Liver (tissue), 9 donors: ENCODE results near the gene KRT81. TPM values are rescaled to one million over a fixed set of nuclear protein-coding genes. Genes with fewer than 3 reads are reported as not detected.
"Not testable (repeated sequence)": the region's sequence is repeated elsewhere in the genome, so short reads cannot be mapped to it uniquely, and the experiment has no call there.

ENCODE experiments used
- DNase-seq: peaks from one replicate; pipeline ENCODE4 v3.0.0-alpha.2; 2017; ENCODE audit warnings: low spot score
- H3K27ac ChIP-seq, 2 donors: one replicate each; pipeline ENCODE4 v1.7.0; 2013; ENCODE audit warnings: inconsistent platforms in 2 of 2, low read length in 2 of 2, control low read depth in 1 of 2, low read depth in 1 of 2, mild to moderate bottlenecking in 1 of 2
- H3K27me3 ChIP-seq, 4 donors: one replicate each; pipeline versions ENCODE4 v1.6.1 to v1.7.0; 2013; ENCODE audit warnings: low read length in 3 of 4, inconsistent platforms in 1 of 4, mild to moderate bottlenecking in 1 of 4, moderate library complexity in 1 of 4; ENCODE audit not compliant: control insufficient read depth in 4 of 4, insufficient read depth in 4 of 4
- H3K36me3 ChIP-seq, 4 donors: one replicate each; pipeline versions ENCODE4 v1.6.1 to v1.7.0; 2013; ENCODE audit warnings: low read length in 3 of 4, mild to moderate bottlenecking in 3 of 4, low read depth in 1 of 4, moderate library complexity in 1 of 4; ENCODE audit not compliant: control insufficient read depth in 4 of 4, insufficient read depth in 3 of 4
- H3K4me1 ChIP-seq, 4 donors: one replicate each; pipeline versions ENCODE4 v1.6.1 to v1.7.0; 2013; ENCODE audit warnings: low read length in 3 of 4, mild to moderate bottlenecking in 3 of 4, moderate library complexity in 1 of 4; ENCODE audit not compliant: control insufficient read depth in 4 of 4, insufficient read depth in 4 of 4
- H3K4me3 ChIP-seq, 3 donors: one replicate each; pipeline versions ENCODE4 v1.6.1 to v1.7.0; 2013; ENCODE audit warnings: low read length in 3 of 3, control low read depth in 1 of 3, low read depth in 1 of 3, mild to moderate bottlenecking in 1 of 3
- H3K9ac ChIP-seq, 2 donors: one replicate each; pipeline ENCODE4 v1.7.0; 2013; ENCODE audit warnings: low read length in 2 of 2, mild to moderate bottlenecking in 2 of 2, moderate library complexity in 2 of 2, control low read depth in 1 of 2, low read depth in 1 of 2
- H3K9me3 ChIP-seq, 4 donors: one replicate each; pipeline versions ENCODE4 v1.6.1 to v1.7.0; 2013; ENCODE audit warnings: low read length in 3 of 4; ENCODE audit not compliant: control insufficient read depth in 4 of 4
- CTCF ChIP-seq: fragments of 150-350 bp; IDR thresholded peaks from 2 replicates; pipeline ENCODE4 v1.5.1; 2017; ENCODE audit warnings: improper control_type of control experiment, low read depth, low read length; ENCODE audit not compliant: missing input control
- EGR1 ChIP-seq, 2 donors: IDR thresholded peaks; 2 replicates each; pipeline ENCODE4 v1.6.1; 2016 to 2018; ENCODE audit warnings: antibody characterized with exemption in 2 of 2, low read depth in 2 of 2
- FOXA1 ChIP-seq: IDR thresholded peaks from 2 replicates; pipeline ENCODE4 v1.6.1; 2016; ENCODE audit warnings: antibody characterized with exemption
- FOXA2 ChIP-seq: IDR thresholded peaks from 2 replicates; pipeline ENCODE4 v1.6.1; 2016; ENCODE audit warnings: antibody characterized with exemption
- GABPA ChIP-seq, 2 donors: IDR thresholded peaks in 1 of 2; conservative IDR thresholded peaks in 1 of 2; 2 replicates each; pipeline ENCODE4 v1.6.1; 2016; ENCODE audit warnings: antibody characterized with exemption in 2 of 2, mild to moderate bottlenecking in 1 of 2, moderate library complexity in 1 of 2
- HNF4A ChIP-seq, 2 donors: conservative IDR thresholded peaks; 2 replicates each; pipeline ENCODE4 v1.6.1; 2016; ENCODE audit warnings: antibody characterized with exemption in 2 of 2, mild to moderate bottlenecking in 2 of 2
- HNF4G ChIP-seq: IDR thresholded peaks from 2 replicates; pipeline ENCODE4 v1.6.1; 2016; ENCODE audit warnings: antibody characterized with exemption
- JUND ChIP-seq, 2 donors: IDR thresholded peaks; 2 replicates each; pipeline ENCODE4 v1.6.1; 2016; ENCODE audit warnings: antibody characterized with exemption in 2 of 2
- MAX ChIP-seq: IDR thresholded peaks from 2 replicates; pipeline ENCODE4 v1.6.1; 2016; ENCODE audit warnings: antibody characterized with exemption
- NR2F2 ChIP-seq: IDR thresholded peaks from 2 replicates; pipeline ENCODE4 v1.6.1; 2016; ENCODE audit warnings: antibody characterized with exemption
- RAD21 ChIP-seq, 2 donors: IDR thresholded peaks; 2 replicates each; pipeline ENCODE4 v1.6.1; 2016; ENCODE audit warnings: antibody characterized with exemption in 2 of 2, mild to moderate bottlenecking in 2 of 2
- REST ChIP-seq: IDR thresholded peaks from 2 replicates; pipeline ENCODE4 v1.6.1; 2016; ENCODE audit warnings: antibody characterized with exemption, mild to moderate bottlenecking
- RXRA ChIP-seq, 2 donors: IDR thresholded peaks; 2 replicates each; pipeline ENCODE4 v1.6.1; 2017 to 2018; ENCODE audit warnings: antibody characterized with exemption in 2 of 2, mild to moderate bottlenecking in 1 of 2
- SP1 ChIP-seq: IDR thresholded peaks from 2 replicates; pipeline ENCODE4 v1.6.1; 2018; ENCODE audit warnings: antibody characterized with exemption, mild to moderate bottlenecking
- TAF1 ChIP-seq: conservative IDR thresholded peaks from 2 replicates; pipeline ENCODE4 v1.6.1; 2016; ENCODE audit warnings: antibody characterized with exemption, mild to moderate bottlenecking
- YY1 ChIP-seq: IDR thresholded peaks from 2 replicates; pipeline ENCODE4 v1.6.1; 2016; ENCODE audit warnings: antibody characterized with exemption, mild to moderate bottlenecking
- WGBS: extraction: QIAGEN DNeasy Blood & Tissue Kit; methylation state at CpG from one replicate; pipeline ENCODE4 v1.1.7; 2013; 5-methylcytosine and 5-hydroxymethylcytosine counted together
- polyA plus RNA-seq, 2 donors: library from polyadenylated mRNA; stranded (reverse) in 1 of 2; unstranded in 1 of 2; fragments of 200-250 nt in 1 of 2; fragments of >200 nt in 1 of 2; fragmentation: Nextera tagmentation in 1 of 2; extraction: Ambion mirVana in 1 of 2; gene quantifications; one replicate each; pipeline versions ENCODE4 v1.2.1 to v1.2.3, GENCODE V29; 2013 to 2015
- total RNA-seq, 2 donors: library from RNA; depleted of rRNA; stranded (reverse); fragments of >200 nt; gene quantifications; one replicate each; pipeline ENCODE4 v1.2.3, GENCODE V29; 2014
- TF ChIP-seq, protein P1 (sequence below): IDR thresholded peaks from 2 replicates; pipeline ENCODE4 v1.6.1; 2016; ENCODE audit warnings: antibody characterized with exemption
- TF ChIP-seq, protein P2 (sequence below): IDR thresholded peaks from 2 replicates; pipeline ENCODE4 v1.6.1; 2016; ENCODE audit warnings: antibody characterized with exemption
- donor health status: healthy.
- donor health status: healthy.
- donor health status: healthy.
- donor health status: healthy.
- donor health status: healthy.

The KRT81 gene
- total and polyA plus RNA-seq, 4 donors: not detected

DNA sequence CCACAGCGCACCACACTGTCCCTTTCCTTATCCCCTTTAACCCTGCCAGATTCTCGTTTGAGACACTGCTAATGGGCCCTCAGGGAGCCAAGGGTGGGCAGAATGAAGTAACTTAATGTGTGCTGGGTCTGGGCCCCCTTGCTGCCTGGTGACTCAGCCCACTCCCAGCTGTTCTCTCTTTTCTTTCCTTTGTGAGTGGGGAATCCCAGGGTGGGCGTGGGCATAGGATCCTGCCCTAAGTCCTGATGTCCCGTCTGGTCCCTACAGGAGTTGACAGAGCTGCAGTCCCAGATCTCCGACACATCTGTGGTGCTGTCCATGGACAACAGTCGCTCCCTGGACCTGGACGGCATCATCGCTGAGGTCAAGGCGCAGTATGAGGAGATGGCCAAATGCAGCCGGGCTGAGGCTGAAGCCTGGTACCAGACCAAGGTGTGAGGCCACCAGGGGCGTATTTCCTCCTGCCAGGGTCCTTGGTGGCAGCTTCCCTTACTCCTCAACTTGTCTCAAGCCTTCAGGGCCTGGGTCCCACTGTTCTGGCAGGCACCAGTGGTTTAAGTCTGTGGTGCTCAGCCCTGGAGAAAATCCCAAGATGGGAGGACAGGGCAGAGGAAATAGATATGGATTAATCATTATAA lies 50.0 kb downstream of the KRT81 start:
- Histone ChIP-seq H3K9ac (no peak overlapping the region), H3K4me1 (no peaks in the 10 kb centered on the region), H3K27ac (no peak overlapping the region), H3K36me3 (no peaks in the 10 kb centered on the region), H3K9me3 (no peaks in the 10 kb centered on the region), H3K27me3 (no peaks in the 10 kb centered on the region), H3K4me3 (no peak overlapping the region)
- no peak for DNase-seq
- TF ChIP-seq CTCF: no peak
- TF ChIP-seq, protein P1, sequence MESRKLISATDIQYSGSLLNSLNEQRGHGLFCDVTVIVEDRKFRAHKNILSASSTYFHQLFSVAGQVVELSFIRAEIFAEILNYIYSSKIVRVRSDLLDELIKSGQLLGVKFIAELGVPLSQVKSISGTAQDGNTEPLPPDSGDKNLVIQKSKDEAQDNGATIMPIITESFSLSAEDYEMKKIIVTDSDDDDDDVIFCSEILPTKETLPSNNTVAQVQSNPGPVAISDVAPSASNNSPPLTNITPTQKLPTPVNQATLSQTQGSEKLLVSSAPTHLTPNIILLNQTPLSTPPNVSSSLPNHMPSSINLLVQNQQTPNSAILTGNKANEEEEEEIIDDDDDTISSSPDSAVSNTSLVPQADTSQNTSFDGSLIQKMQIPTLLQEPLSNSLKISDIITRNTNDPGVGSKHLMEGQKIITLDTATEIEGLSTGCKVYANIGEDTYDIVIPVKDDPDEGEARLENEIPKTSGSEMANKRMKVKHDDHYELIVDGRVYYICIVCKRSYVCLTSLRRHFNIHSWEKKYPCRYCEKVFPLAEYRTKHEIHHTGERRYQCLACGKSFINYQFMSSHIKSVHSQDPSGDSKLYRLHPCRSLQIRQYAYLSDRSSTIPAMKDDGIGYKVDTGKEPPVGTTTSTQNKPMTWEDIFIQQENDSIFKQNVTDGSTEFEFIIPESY: no peak
- no peak for TF ChIP-seq FOXA1
- no peak for TF ChIP-seq FOXA2
- no peak for TF ChIP-seq SP1
- TF ChIP-seq HNF4A (conservative IDR thresholded peaks at IDR 0.05): no peak
- TF ChIP-seq, protein P2, sequence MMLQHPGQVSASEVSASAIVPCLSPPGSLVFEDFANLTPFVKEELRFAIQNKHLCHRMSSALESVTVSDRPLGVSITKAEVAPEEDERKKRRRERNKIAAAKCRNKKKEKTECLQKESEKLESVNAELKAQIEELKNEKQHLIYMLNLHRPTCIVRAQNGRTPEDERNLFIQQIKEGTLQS: no peak
- no peak for TF ChIP-seq MAX
- TF ChIP-seq NR2F2: no peak
- no peak for TF ChIP-seq RAD21 (IDR thresholded peaks at IDR 0.05)
- TF ChIP-seq RXRA (IDR thresholded peaks at IDR 0.05): no peak
- TF ChIP-seq EGR1 (IDR thresholded peaks at IDR 0.05; ENCODE audit: low read depth in 2 of 2): no peak
- no peak for TF ChIP-seq HNF4G
- no peak for TF ChIP-seq GABPA (IDR thresholded peaks at IDR 0.05 in 1 of 2, conservative IDR thresholded peaks at IDR 0.05 in 1 of 2)
- TF ChIP-seq YY1: no peak
- no peak for TF ChIP-seq TAF1
- TF ChIP-seq JUND (IDR thresholded peaks at IDR 0.05): no peak
- no peak for TF ChIP-seq REST
- WGBS: 77% methylated on average over 11 of the region's 11 CpGs

DNA sequence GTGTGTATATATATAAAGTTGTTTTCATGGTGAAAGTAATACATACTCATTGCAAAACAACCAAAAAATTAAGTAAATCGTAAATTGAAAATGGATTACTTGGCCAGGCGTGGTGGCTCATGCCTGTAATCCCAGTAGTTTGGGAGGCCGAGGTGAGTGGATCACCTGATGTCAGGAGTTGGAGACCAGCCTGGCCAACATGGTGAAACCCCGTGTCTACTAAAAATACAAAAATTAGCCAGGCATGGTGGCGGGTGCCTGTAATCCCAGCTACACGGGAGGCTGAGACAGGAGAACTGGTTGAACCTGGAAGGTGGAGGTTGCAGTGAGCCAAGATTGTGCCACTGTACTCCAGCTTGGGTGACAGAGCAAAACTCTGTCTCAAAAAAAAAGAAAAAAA lies 51.1 kb downstream of the KRT81 start:
- H3K27me3 ChIP-seq, DNase-seq, H3K4me3 ChIP-seq, H3K36me3 ChIP-seq, H3K27ac ChIP-seq, H3K4me1 ChIP-seq, H3K9me3 ChIP-seq, H3K9ac ChIP-seq: not testable (repeated sequence)
- 87% methylated on average over 6 of the region's 6 CpGs for WGBS
